NB4 (cell line): Measurements from ENCODE around the gene KCNQ1.

Source experiments
- MYC ChIP-seq: IDR thresholded peaks from 2 replicates; pipeline ENCODE4 v1.6.1; 2011; ENCODE audit warnings: low read depth, low read length
- POLR2A ChIP-seq: IDR thresholded peaks from 2 replicates; pipeline ENCODE4 v1.6.1; 2011; ENCODE audit warnings: mild to moderate bottlenecking; ENCODE audit not compliant: insufficient read length; ENCODE audit errors: extremely low read depth
- TF ChIP-seq, protein P1 (sequence below): IDR thresholded peaks from one replicate; pipeline ENCODE4 v1.5.1; 2012; ENCODE audit warnings: low read depth, low read length
- TF ChIP-seq, protein P2 (sequence below): IDR thresholded peaks from 2 replicates; pipeline ENCODE4 v1.6.1; 2011; ENCODE audit warnings: low read depth, low read length

DNA sequence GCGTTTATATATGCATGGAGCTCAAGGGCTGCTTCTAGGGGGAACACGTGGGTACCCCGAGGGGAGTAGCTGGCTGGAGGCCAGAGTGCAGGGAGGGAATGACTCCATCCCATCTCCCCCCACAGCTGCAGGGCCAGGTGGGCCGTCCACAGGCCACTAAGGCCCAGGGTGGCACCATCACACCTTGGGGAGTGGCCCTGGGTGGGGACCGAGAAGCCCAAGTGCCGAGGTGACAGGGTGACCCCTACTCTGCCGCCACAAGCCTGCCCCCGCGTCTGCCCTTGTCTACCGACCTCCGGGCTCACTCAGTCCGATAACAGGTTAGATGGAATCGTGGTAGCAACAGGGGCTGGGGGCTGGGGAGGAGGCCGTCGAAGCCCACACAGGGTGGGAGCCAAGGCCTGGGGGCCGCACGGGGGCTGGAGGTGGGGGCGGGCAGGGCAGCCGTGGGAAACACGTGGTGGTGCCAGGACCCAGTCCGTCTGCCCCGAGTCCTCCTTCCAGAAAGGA lies 129.3 kb downstream of the KCNQ1 start:
- TF ChIP-seq, protein P1, sequence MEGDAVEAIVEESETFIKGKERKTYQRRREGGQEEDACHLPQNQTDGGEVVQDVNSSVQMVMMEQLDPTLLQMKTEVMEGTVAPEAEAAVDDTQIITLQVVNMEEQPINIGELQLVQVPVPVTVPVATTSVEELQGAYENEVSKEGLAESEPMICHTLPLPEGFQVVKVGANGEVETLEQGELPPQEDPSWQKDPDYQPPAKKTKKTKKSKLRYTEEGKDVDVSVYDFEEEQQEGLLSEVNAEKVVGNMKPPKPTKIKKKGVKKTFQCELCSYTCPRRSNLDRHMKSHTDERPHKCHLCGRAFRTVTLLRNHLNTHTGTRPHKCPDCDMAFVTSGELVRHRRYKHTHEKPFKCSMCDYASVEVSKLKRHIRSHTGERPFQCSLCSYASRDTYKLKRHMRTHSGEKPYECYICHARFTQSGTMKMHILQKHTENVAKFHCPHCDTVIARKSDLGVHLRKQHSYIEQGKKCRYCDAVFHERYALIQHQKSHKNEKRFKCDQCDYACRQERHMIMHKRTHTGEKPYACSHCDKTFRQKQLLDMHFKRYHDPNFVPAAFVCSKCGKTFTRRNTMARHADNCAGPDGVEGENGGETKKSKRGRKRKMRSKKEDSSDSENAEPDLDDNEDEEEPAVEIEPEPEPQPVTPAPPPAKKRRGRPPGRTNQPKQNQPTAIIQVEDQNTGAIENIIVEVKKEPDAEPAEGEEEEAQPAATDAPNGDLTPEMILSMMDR: no peak
- TF ChIP-seq, protein P2, sequence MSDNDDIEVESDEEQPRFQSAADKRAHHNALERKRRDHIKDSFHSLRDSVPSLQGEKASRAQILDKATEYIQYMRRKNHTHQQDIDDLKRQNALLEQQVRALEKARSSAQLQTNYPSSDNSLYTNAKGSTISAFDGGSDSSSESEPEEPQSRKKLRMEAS: no peak
- TF ChIP-seq POLR2A (no peak), MYC (no peak)
